ENCODE results near the gene ARMC6.
A peak's percentile ranks its signal among the peaks of the same experiment; 100 is the strongest.

Gene ARMC6

GRCh38 chr19:19033426-19034203 lies at the start of gene ARMC6, which contains the start of gene SUGP2:
Gene ARMC6 (plus strand): TSS chr19:19033603. CDS start chr19:19034210, 607 bp downstream.
Gene SUGP2 (minus strand): TSS chr19:19033517. CDS start chr19:19031071, 2,446 bp downstream.
- peak; percentile 85 for DNase-seq

GRCh38 chr19:18984251-18984650 lies 49.2 kb upstream of the ARMC6 start:
- no peak for DNase-seq

GRCh38 chr19:18985257-18985656 lies 48.1 kb upstream of the ARMC6 start:
- DNase-seq: no peak

GRCh38 chr19:18987456-18987855 lies 45.9 kb upstream of the ARMC6 start:
- DNase-seq: no peak

- no peak for DNase-seq
Measured at GRCh38 chr19:18989316-18989715, 44.1 kb upstream of the ARMC6 start.

GRCh38 chr19:18990128-18990708 lies 43.2 kb upstream of the ARMC6 start:
- DNase-seq: no peak

- no peak for DNase-seq
Measured at GRCh38 chr19:18991006-18991405, 42.4 kb upstream of the ARMC6 start.

- DNase-seq: no peak
Measured at GRCh38 chr19:18991468-18991867, 41.9 kb upstream of the ARMC6 start.

- DNase-seq: no peak
Measured at GRCh38 chr19:18992696-18993095, 40.7 kb upstream of the ARMC6 start.

- no peak for DNase-seq
Measured at GRCh38 chr19:18993115-18993514, 40.3 kb upstream of the ARMC6 start.

GRCh38 chr19:18995804-18996241 lies 37.6 kb upstream of the ARMC6 start:
- peak; percentile 3 for DNase-seq

- no peak for DNase-seq
Measured at GRCh38 chr19:18996351-18996750, 37.1 kb upstream of the ARMC6 start.

- no peak for DNase-seq
Measured at GRCh38 chr19:18996796-18997394, 36.5 kb upstream of the ARMC6 start.

- DNase-seq: no peak
Measured at GRCh38 chr19:18998276-18998675, 35.1 kb upstream of the ARMC6 start.

- DNase-seq: no peak
Measured at GRCh38 chr19:18999016-18999758, 34.2 kb upstream of the ARMC6 start.

GRCh38 chr19:18999896-19000620 lies 33.3 kb upstream of the ARMC6 start:
- no peak for DNase-seq

GRCh38 chr19:19004144-19004543 lies 29.3 kb upstream of the ARMC6 start:
- no peak for DNase-seq

GRCh38 chr19:19006213-19006612 lies 27.2 kb upstream of the ARMC6 start:
- no peak for DNase-seq

- DNase-seq: no peak
Measured at GRCh38 chr19:19009951-19010350, 23.5 kb upstream of the ARMC6 start.

- no peak for DNase-seq
Measured at GRCh38 chr19:19010551-19010950, 22.9 kb upstream of the ARMC6 start.

- no peak for DNase-seq
Measured at GRCh38 chr19:19021115-19021514, 12.3 kb upstream of the ARMC6 start.

GRCh38 chr19:19022380-19022961 lies 10.9 kb upstream of the ARMC6 start:
- no peak for DNase-seq
